GM23248 (cell line): ENCODE measurements around the gene HSPG2.

ENCODE experiments used
- EZH2 ChIP-seq: fragments of 200-600 bp; sonication (generic); IDR thresholded peaks from 2 replicates; pipeline ENCODE4 v1.6.1; 2018; ENCODE audit warnings: antibody characterized with exemption, mild to moderate bottlenecking; ENCODE audit not compliant: insufficient read depth, poor library complexity, severe bottlenecking
- EZH2phosphoT487 ChIP-seq: fragments of 200-600 bp; sonication (generic); IDR thresholded peaks from 2 replicates; pipeline ENCODE4 v1.6.1; 2018; ENCODE audit warnings: antibody characterized with exemption, moderate library complexity, mild to moderate bottlenecking, low read depth; ENCODE audit not compliant: insufficient read depth

GRCh38 chr1:21836729-21837128 is 100.4 kb downstream of the HSPG2 start:
- no peak for TF ChIP-seq EZH2phosphoT487
- TF ChIP-seq EZH2: no peak
